C4-2B (cell line): ENCODE results near the gene CYTH4.

Source experiments
- H3K27ac ChIP-seq: fragments of 450-650 bp; 2 replicates; pipeline ENCODE4 v1.5.1; 2017
- CTCF ChIP-seq: fragments of 450-650 bp; conservative IDR thresholded peaks from 2 replicates; pipeline ENCODE4 v1.5.1; 2017; ENCODE audit warnings: mild to moderate bottlenecking
- ZFX ChIP-seq: fragments of 450-650 bp; IDR thresholded peaks from 2 replicates; pipeline ENCODE4 v1.6.1; 2017

Gene CYTH4

DNA sequence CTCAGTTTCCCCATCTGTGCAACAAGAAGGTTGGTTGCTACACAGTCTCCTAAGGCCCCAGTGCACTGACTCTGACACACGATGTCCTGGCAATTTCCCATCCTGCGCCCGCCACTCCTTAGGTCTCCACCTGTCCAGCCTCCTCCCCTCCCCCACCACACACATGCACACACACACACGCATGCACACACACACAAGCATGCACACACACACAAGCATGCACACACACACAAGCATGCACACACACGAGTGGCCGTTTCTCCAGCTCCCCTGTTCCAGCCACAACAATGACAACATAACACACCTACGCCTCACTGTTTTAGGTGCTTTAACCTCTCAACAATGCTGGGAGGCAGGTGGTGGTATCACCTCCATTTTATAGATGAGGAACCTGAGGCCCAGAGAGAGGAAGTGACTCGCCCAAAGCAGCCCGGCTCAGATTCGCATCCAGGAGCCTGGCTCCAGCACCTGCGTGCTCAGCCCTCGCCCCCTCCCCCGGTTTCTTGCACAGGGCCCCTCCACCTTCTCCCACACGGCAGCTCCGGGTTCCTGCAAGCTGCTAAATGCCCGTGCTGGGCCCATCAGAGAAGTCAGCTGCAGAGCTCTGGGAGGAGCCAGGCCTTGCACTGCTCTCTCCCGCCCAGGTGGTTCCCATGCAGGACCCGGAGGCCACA lies 13.0 kb downstream of the CYTH4 start:
- H3K27ac ChIP-seq, result no peak overlapping the region

DNA sequence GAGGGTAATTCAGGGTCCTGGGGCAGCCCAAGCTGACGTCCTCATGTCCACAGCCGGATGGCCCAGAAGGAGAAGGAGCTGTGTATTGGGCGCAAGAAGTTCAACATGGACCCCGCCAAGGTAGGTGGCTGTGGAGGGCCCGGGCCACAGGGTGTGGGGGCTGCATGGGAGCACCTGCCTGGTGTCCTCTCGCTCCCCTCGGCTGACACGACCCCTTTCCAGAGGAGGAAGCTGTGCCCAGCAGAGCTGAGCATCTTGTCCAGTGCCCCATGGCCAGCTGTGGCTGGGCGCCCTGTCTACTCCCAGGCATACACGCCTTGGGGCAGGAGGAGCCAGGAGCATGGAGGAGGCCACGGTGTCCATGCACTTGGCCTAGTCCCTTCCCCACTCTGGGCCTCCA lies 13.6 kb downstream of the CYTH4 start:
- TF ChIP-seq CTCF, result no peak
- TF ChIP-seq ZFX, result no peak
- no peak overlapping the region for H3K27ac ChIP-seq

More for the DNA sequence above, 13.0 kb downstream of the CYTH4 start:
- TF ChIP-seq ZFX, result no peak
- no peak for TF ChIP-seq CTCF

DNA sequence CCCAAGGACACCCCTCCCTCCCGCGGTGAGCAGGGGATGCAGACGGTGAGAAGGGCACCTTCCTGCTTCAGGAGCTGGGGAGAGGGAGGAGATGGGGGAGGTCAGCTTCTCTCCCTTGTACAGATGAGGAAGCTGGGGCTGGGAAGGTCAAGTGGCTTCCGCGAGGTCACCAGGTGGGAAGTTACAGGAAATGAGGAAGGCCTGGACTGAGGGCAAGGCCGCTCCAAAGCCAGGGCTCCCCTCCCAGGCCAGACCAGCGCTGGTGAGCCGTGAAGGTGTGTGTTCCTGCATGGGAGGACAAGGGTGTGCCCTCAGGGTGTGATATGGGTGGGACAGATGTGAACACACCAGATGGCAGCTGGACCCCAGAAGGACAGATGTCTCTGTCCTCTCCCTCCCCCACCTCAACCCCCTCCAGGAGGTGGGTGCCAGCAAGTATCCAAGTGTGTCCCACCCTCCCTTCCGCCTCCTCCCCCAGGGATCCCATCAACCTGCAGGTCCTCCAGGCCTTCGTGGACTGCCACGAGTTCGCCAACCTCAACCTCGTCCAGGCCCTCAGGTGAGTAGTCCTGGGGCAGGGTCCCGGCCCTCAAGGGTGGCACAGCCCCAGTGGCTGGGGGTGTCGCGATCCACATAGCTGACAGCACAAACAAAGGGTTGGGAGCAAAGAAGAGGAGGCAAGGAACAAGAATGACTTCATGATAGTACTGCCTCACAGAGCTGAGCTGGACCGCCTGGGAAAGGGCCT lies 16.6 kb downstream of the CYTH4 start:
- TF ChIP-seq ZFX (no peak), CTCF (no peak)
- no peak overlapping the region for H3K27ac ChIP-seq

DNA sequence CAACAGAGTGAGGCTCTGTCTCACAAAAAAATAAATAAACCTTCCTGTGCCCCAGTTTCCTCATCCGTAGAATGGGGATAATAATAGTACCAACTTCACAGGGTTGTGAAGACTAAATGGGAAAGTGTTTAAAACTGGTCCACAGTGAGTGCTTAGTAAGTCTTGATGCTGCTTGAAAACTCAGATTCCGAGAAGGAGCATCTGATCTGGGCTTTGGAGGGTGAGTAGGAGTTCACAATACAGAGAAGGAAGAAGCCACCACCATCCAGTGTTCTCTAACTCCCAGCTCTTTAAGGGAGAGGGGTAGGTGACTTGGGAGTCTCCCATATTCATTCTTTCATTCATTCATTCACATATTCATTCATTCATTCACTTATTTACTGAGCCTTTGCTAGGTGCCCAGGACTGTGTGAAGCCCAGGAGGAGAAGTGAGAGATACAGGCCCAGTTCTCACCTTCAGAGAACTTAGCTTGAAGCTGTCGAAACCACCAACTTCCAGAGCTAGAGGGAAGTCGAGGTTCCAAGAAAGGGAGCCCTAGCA lies 17.7 kb downstream of the CYTH4 start:
- no peak overlapping the region for H3K27ac ChIP-seq
- TF ChIP-seq CTCF (no peak), ZFX (no peak)

GRCh38 chr22:37300551-37301017 lies 18.3 kb downstream of the CYTH4 start:
- TF ChIP-seq CTCF, result no peak

GRCh38 chr22:37301144-37301830 lies 19.0 kb downstream of the CYTH4 start:
- TF ChIP-seq CTCF (no peak), ZFX (no peak)
- no peak overlapping the region for H3K27ac ChIP-seq

More at GRCh38 chr22:37300551-37301017, 18.3 kb downstream of the CYTH4 start:
- no peak overlapping the region for H3K27ac ChIP-seq
